Right ventricle myocardium inferior (tissue), 1 donor: ENCODE measurements around the gene SYNE2. TPM values are rescaled to one million over a fixed set of nuclear protein-coding genes. Genes with fewer than 3 reads are reported as not detected.
"Not testable (repeated sequence)": the region's sequence is repeated elsewhere in the genome, so short reads cannot be mapped to it uniquely, and the experiment has no call there.

Experiments used
- ATAC-seq: fragments of 200-7000 bp; cut with Tn5 transposase; one replicate; pipeline ENCODE4 v1.9.1; 2020; ENCODE audit warnings: mild to moderate bottlenecking, moderate library complexity
- DNase-seq: peaks from one replicate; pipeline ENCODE4 v3.0.0; 2021; ENCODE audit errors: missing footprints
- intact Hi-C: fragments of 100-400 bp; cut with DNase I; formaldehyde crosslinking; loops from one replicate; pipeline ENCODE4 v1.11.0; 2022
- total RNA-seq: library from RNA; stranded (reverse); fragmentation: NEBNext Ultra II Directional; extraction: Animal tissue kit (Norgen Biotek cat#: 25700); gene quantifications from one replicate; pipeline ENCODE4 v1.2.1, GENCODE V29; 2021
- donor health status: DM: no; HTN: yes; CAD: no; lungs with severe emphysema.

Gene SYNE2
- total RNA-seq, 1 donor from 2014 or later = 191 TPM

- intact Hi-C loops, ATAC-seq, DNase-seq: not testable (repeated sequence)
Observed at GRCh38 chr14:63864775-63865174, 12.0 kb downstream of the SYNE2 start.

GRCh38 chr14:63867933-63868921, 15.4 kb downstream of the SYNE2 start:
- intact Hi-C loops = loop anchor here (2.0 kb wide), 1 partner anchor 13 kb away; no protein-coding TSS in a partner anchor
- DNase-seq = no peak
- no peak for ATAC-seq

- DNase-seq, ATAC-seq: not testable (repeated sequence)
- intact Hi-C loops = loop anchor here (2.0 kb wide), 1 partner anchor 15 kb away; no protein-coding TSS in a partner anchor
Observed at GRCh38 chr14:63869940-63870752, 17.3 kb downstream of the SYNE2 start.

- not testable (repeated sequence) for ATAC-seq, DNase-seq
Observed at GRCh38 chr14:63870753-63871037, 17.9 kb downstream of the SYNE2 start.

GRCh38 chr14:63874223-63874622, 21.4 kb downstream of the SYNE2 start:
- intact Hi-C loops = no loop called here
- ATAC-seq = no peak
- DNase-seq = no peak

More at GRCh38 chr14:63870753-63871037, 17.9 kb downstream of the SYNE2 start:
- intact Hi-C loops = not testable (repeated sequence)

- peak; percentile 58 for ATAC-seq
- intact Hi-C loops = no loop called here
- DNase-seq = no peak
Observed at GRCh38 chr14:63875311-63875710, 22.5 kb downstream of the SYNE2 start.

- intact Hi-C loops = no loop called here
- DNase-seq (no peak), ATAC-seq (no peak)
Observed at GRCh38 chr14:63877550-63877939, 24.7 kb downstream of the SYNE2 start.

GRCh38 chr14:63878052-63878451, 25.2 kb downstream of the SYNE2 start:
- no peak for ATAC-seq
- no peak for DNase-seq
- intact Hi-C loops = no loop called here

GRCh38 chr14:63878792-63879191, 26.0 kb downstream of the SYNE2 start:
- no peak for DNase-seq

GRCh38 chr14:63881926-63882325, 29.1 kb downstream of the SYNE2 start:
- intact Hi-C loops = no loop called here
- DNase-seq (no peak), ATAC-seq (no peak)

More at GRCh38 chr14:63878792-63879191, 26.0 kb downstream of the SYNE2 start:
- no peak for ATAC-seq
- intact Hi-C loops = no loop called here

GRCh38 chr14:63887899-63888298, 35.1 kb downstream of the SYNE2 start:
- no peak for ATAC-seq
- intact Hi-C loops = no loop called here
- no peak for DNase-seq

GRCh38 chr14:63890553-63890952, 37.7 kb downstream of the SYNE2 start:
- DNase-seq (no peak), ATAC-seq (no peak)
- intact Hi-C loops = no loop called here

- ATAC-seq (no peak), DNase-seq (no peak)
- intact Hi-C loops = no loop called here
Observed at GRCh38 chr14:63891148-63891975, 38.6 kb downstream of the SYNE2 start.

GRCh38 chr14:63892265-63892664, 39.5 kb downstream of the SYNE2 start:
- DNase-seq (no peak), ATAC-seq (no peak)
- intact Hi-C loops = no loop called here

GRCh38 chr14:63893701-63894458, 41.1 kb downstream of the SYNE2 start:
- intact Hi-C loops = no loop called here
- DNase-seq = no peak
- peak; percentile 92 for ATAC-seq

GRCh38 chr14:63895510-63895909, 42.7 kb downstream of the SYNE2 start:
- no peak for ATAC-seq
- DNase-seq = no peak
- intact Hi-C loops = no loop called here

- intact Hi-C loops = loop anchor here (2.0 kb wide), 1 partner anchor 43 kb away; the partner anchor contains the start of gene SYNE2
- peak; percentile 35 for ATAC-seq
- DNase-seq = no peak
Observed at GRCh38 chr14:63896278-63896720, 43.5 kb downstream of the SYNE2 start.

- ATAC-seq (no peak), DNase-seq (no peak)
- intact Hi-C loops = loop anchor here (2.0 kb wide), 1 partner anchor 45 kb away; the partner anchor contains the start of gene SYNE2
Observed at GRCh38 chr14:63897721-63898163, 44.9 kb downstream of the SYNE2 start.
